ENCODE measurements around the gene ADAM12. TPM values are rescaled to one million over a fixed set of nuclear protein-coding genes. Genes with fewer than 3 reads are reported as not detected.

Gene ADAM12
- total and polyA plus RNA-seq, 11 donors, result 0.04 to 11.2 (median 0.82) TPM; not detected in 1

- ATAC-seq (no peak), DNase-seq (no peak)
- no peak overlapping the region for H3K27ac ChIP-seq
- TF ChIP-seq POLR2A (IDR thresholded peaks at IDR 0.05) (no peak), CTCF (IDR thresholded peaks at IDR 0.05) (no peak)
- no peaks in the 10 kb centered on the region for H3K9me3 ChIP-seq
- intact Hi-C loops (cut with DNase I), result no loop called here
- H3K36me3 ChIP-seq, result no peaks in the 10 kb centered on the region
- 88 to 97% (median 96%) methylated on average over 5 of the region's 5 CpGs for WGBS, 4 donors
- peaks cover 0 to 11% (median 0%) of the 10 kb centered on the region in 9 donors for H3K27me3 ChIP-seq
- H3K4me3 ChIP-seq, result no peak overlapping the region
- peaks cover 0 to 8% (median 0%) of the 10 kb centered on the region in 12 donors for H3K4me1 ChIP-seq
These were observed 166.4 kb downstream of the ADAM12 start for GRCh38 chr10:126221874-126222273.

DNA sequence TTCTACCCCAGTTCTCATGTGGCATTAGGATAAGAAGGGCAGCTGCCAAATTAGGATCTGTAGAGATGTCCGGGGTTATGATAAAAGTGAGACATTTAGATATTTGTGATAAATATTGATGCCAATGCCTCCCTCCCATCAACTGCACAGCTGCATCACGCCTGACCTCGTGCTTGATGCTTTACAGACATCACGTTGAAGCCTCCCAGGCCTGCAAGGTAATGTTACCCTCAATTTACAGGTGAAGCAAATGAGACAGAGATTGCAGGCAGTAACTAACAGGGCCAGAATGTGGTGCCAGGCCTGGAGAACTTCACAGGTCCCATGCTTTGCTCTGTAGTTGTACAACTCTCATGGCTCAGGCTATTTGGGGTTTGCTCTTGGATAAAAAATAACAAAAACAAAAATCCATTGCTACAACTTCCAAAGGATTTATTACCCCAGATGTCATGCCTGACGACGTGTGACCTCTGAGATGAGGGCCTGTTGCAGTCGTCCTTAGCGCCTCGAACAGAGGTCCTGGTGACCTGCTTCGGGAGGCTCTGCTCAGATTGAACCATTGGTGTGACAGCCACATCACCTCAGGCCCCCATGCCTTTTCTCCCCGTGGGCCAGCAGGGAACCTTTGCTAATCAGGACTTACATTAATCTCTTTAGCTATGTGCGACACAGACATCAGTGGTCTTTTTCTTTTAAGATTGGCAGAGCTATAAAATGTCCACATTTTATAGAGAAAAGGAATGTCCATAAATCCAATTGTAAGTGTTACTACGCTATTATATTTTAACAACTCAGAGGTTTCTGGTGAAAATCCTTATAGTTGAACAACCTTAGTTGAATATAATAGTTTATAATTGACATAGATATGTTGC lies 169.3 kb downstream of the ADAM12 start:
- intact Hi-C loops (cut with DNase I), result no loop called here
- Histone ChIP-seq H3K27ac (no peak overlapping the region), H3K27me3 (peaks cover 0 to 7% (median 0%) of the 10 kb centered on the region in 9 donors), H3K36me3 (no peaks in the 10 kb centered on the region), H3K4me1 (no peaks in the 10 kb centered on the region), H3K4me3 (no peak overlapping the region), H3K9me3 (no peaks in the 10 kb centered on the region)
- no peak for ATAC-seq
- WGBS, 4 donors, result 70 to 81% (median 74%) methylated on average over 13 of the region's 13 CpGs
- no peak for DNase-seq
- no peak for TF ChIP-seq POLR2A (IDR thresholded peaks at IDR 0.05)
- TF ChIP-seq CTCF (IDR thresholded peaks at IDR 0.05), result no peak

- Histone ChIP-seq H3K27ac (no peak overlapping the region), H3K9me3 (no peaks in the 10 kb centered on the region), H3K27me3 (peaks cover 0 to 4% (median 0%) of the 10 kb centered on the region in 9 donors), H3K4me3 (no peak overlapping the region), H3K4me1 (no peaks in the 10 kb centered on the region), H3K36me3 (no peaks in the 10 kb centered on the region)
- intact Hi-C loops (cut with DNase I), result no loop called here
- no peak for ATAC-seq
- WGBS, 4 donors, result 88 to 94% (median 91%) methylated on average over 5 of the region's 5 CpGs
- no peak for DNase-seq
- TF ChIP-seq POLR2A (IDR thresholded peaks at IDR 0.05) (no peak), CTCF (IDR thresholded peaks at IDR 0.05) (no peak)
These were observed 170.1 kb downstream of the ADAM12 start for GRCh38 chr10:126218174-126218573.

- H3K4me1 ChIP-seq, result no peaks in the 10 kb centered on the region
- no peak overlapping the region for H3K4me3 ChIP-seq
- H3K27ac ChIP-seq, result no peak overlapping the region
- ATAC-seq, result no peak
- no peaks in the 10 kb centered on the region for H3K9me3 ChIP-seq
- H3K36me3 ChIP-seq, result no peaks in the 10 kb centered on the region
- WGBS, 4 donors, result 53 to 65% (median 55%) methylated on average over 4 of the region's 4 CpGs
- intact Hi-C loops (cut with DNase I), result no loop called here
- TF ChIP-seq CTCF (IDR thresholded peaks at IDR 0.05) (no peak), POLR2A (IDR thresholded peaks at IDR 0.05) (no peak)
- H3K27me3 ChIP-seq, result peaks cover 0 to 4% (median 0%) of the 10 kb centered on the region in 9 donors
- no peak for DNase-seq
These were observed 171.7 kb downstream of the ADAM12 start for GRCh38 chr10:126216632-126216961.
